Omental fat pad (tissue), 4 donors: ENCODE measurements around the gene SLC9A4. TPM values are rescaled to one million over a fixed set of nuclear protein-coding genes. Genes with fewer than 3 reads are reported as not detected.
A peak's percentile ranks its signal among the peaks of the same experiment; 100 is the strongest.

ENCODE experiments used
- ATAC-seq: fragments of 150-250 bp; one replicate; pipeline ENCODE4 v1.9.1; 2016; ENCODE audit warnings: mild to moderate bottlenecking, moderate library complexity; ENCODE audit not compliant: low FRiP score
- DNase-seq: peaks from one replicate; pipeline ENCODE4 v3.0.0-alpha.2; 2019; ENCODE audit warnings: low spot score
- total RNA-seq, 4 donors: library from RNA; depleted of rRNA; stranded (reverse); fragments of >200 nt; gene quantifications; one replicate each; pipeline ENCODE4 v1.1.0, GENCODE V29; 2016
- TF ChIP-seq, protein P1 (sequence below), 3 donors: fragments of 450-650 bp; IDR thresholded peaks; one replicate each; pipeline ENCODE4 v1.5.1; 2016 to 2017; ENCODE audit warnings: antibody characterized with exemption in 3 of 3, mild to moderate bottlenecking in 3 of 3, moderate library complexity in 2 of 3

Gene SLC9A4
- total RNA-seq, 4 donors from 2014 or later: not detected

DNA sequence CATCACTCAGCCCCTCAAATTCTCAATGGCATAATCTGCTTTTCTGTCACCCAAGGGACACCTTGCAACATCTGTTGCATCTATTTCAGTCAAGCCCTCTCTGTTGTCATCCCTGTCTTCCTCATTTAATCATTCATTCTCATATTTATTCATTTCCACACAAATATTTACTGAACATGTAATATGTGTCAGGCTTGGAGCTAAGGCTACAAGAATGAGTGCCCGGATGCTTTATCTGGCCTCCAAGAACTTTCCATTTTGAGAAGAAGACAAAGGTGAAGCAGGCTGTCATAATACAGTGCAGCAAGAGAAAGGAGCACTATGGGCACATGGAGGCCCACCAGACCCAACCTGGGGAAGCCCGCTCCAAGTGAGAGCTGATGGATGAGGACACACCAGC lies 34.4 kb upstream of the SLC9A4 start:
- TF ChIP-seq, protein P1, sequence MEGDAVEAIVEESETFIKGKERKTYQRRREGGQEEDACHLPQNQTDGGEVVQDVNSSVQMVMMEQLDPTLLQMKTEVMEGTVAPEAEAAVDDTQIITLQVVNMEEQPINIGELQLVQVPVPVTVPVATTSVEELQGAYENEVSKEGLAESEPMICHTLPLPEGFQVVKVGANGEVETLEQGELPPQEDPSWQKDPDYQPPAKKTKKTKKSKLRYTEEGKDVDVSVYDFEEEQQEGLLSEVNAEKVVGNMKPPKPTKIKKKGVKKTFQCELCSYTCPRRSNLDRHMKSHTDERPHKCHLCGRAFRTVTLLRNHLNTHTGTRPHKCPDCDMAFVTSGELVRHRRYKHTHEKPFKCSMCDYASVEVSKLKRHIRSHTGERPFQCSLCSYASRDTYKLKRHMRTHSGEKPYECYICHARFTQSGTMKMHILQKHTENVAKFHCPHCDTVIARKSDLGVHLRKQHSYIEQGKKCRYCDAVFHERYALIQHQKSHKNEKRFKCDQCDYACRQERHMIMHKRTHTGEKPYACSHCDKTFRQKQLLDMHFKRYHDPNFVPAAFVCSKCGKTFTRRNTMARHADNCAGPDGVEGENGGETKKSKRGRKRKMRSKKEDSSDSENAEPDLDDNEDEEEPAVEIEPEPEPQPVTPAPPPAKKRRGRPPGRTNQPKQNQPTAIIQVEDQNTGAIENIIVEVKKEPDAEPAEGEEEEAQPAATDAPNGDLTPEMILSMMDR (IDR thresholded peaks at IDR 0.05): no peak
- ATAC-seq (no peak), DNase-seq (no peak)

DNA sequence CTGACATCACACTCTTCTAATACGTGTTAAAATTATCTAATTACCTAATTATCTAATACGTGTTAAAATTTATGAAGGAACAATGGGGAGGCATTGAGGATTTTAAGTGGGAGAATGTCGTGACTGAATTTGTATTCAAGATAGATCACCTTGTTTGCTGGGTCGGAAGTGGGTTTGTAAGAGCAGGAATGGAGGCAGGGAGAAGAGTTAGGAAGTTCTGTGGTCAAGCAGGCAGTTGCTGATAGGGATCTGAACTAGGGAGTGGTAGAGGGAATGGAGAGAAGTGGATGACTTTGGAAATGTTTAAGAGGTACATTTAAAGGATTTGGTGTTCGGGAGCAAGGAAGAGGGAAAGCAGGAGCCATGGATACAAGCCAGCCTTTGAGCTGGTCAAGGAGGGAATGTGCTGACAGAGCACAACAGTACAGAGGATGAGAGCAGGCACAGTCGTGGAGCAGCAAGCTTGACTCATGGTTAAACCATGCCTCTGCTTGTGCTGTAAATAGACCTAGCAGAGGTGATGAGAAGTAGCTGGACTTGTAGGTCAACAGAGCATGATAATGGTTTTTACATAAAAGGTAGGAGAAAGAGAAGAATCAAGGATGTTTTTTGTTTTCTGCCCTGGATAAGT lies 33.8 kb upstream of the SLC9A4 start:
- ATAC-seq (peak; percentile 82), DNase-seq (no peak)
- TF ChIP-seq, protein P1 (IDR thresholded peaks at IDR 0.05): no peak

DNA sequence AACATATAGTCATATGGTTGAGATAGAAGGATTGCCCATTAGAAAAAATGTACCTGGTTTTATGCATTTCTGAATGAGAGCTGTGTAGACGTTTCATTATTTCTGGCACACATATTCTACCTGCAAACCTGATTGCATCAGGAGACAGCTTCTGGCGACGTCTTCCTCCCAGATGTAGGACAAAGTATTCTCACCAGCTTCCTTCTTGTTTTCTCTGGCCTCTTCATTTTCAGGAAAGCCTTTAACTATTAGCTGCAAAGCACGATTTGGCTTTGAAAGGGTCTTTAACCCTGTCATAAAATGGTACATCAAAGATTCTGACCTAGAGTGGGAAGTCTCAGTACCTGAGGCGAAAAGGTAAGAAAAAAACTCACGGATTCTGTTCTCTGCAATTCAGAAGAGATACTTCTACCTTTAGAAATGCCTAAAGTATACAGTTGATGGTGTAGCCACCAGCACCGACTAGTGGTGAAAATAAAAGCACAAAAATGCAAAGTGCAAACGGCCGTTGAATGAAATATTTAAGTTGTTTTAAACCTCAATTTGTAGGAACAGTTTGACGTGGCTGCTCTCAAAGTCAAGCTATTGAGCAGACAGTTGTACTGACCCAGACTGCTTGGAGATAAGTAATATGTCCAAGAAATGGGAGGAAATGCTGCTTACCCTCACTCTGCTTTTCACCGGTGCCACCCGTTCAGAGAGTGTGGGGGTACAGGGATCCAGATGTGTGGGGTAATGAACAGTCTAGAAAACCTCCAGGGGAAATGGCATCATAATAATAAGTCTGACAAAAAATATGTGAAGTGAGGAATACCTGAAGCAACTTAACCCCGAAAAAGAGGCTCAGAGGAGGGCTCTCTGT lies 29.8 kb upstream of the SLC9A4 start:
- ATAC-seq: peak; percentile 54
- TF ChIP-seq, protein P1 (IDR thresholded peaks at IDR 0.05): peak in 2 of 3 donors; percentile 43 to 44
- no peak for DNase-seq

DNA sequence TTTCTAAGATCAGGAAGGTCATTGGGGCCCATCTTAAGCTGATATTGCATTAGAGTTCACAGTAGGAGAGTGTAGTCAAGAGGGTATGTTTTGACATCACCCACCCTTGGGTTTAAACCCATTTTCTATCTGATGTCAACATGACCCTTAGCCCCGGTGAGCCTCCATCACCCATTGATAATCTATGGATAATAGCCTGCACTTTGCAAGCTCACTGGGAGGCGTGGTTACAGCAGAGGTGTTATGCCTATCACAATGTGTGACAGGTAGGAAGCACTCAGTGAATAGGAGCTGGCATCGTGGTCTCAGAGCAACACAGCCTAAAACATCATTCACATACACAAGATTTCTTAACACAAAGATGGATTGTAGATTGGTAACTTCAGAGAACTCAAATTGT lies 28.8 kb upstream of the SLC9A4 start:
- ATAC-seq (no peak), DNase-seq (no peak)
- TF ChIP-seq, protein P1 (IDR thresholded peaks at IDR 0.05): no peak

DNA sequence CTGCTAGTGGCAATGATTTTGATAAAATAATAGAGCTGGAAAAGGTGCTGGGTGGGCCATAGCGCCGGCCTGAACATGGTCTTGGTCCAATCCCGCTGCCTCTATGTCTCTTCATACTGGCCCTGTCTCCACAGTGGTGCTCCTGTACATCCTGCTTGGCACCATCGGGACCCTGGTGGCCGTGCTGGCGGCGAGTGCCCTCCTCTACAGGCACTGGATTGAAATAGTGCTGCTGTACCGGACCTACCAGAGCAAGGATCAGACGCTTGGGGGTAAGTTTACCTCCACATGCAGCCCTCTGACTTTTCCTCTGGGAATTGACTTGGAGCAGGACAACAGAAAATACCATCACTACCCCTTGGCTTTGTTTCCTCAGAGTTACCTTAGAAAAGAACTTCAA lies 26.1 kb upstream of the SLC9A4 start:
- ATAC-seq (no peak), DNase-seq (no peak)
- TF ChIP-seq, protein P1 (IDR thresholded peaks at IDR 0.05): no peak

DNA sequence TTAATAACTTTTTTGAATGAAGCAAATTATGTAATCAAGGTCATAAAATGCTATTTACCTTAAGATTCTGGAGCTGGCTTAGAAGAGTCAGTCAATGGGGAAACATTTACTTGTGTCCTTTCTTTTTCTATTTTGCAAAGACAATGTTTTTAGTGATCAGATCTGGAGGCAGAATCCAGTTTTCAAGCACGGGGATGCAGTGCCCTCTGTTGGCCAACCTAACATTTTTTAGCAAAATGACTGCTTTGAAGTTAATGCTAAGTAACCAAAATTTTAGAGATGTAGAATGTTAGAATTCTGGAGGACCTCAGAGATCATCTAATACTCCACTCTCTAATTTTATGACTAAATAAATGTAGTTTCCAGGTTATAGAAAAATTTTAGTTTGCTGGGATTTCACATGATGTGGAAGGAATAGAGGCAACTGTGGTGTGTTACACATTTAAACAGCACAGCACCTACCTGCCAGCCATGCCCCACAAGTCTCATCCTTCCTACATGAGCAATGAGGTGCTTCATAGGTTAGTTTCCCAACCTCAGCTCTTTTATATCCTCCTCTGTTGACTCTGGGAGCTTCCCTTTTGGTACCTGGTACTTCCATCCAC lies 23.6 kb upstream of the SLC9A4 start:
- DNase-seq (no peak), ATAC-seq (no peak)
- TF ChIP-seq, protein P1 (IDR thresholded peaks at IDR 0.05): no peak
